Measurements from ENCODE around the gene ABCF3. TPM values are rescaled to one million over a fixed set of nuclear protein-coding genes. Genes with fewer than 3 reads are reported as not detected.

The ABCF3 gene
- total and polyA plus RNA-seq, 2 of the 13 experiments (the other 11 are each of a cell fraction or from before 2014, with no cell fraction given), result 38.8 to 46.5 TPM

DNA sequence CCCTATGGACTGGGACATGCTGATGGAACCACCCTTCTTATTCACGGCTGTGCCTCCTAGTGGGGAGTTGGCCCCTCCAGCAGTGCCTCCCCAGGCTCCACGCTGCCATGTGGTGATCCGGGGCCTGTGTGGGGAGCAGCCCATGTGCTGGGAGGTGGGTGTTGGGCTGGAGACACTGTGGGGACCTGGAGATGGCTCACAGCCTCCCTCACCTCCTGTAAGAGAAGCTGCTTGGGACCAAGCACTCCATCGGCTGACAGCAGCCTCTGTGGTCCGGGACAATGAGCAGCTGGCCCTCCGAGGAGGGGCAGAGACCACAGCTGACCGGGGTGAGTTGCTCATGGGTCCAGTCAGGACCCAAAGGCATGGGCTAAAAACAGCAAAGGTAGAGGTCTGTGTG lies 53.7 kb downstream of the ABCF3 start (continued):
- TF ChIP-seq, protein P1, sequence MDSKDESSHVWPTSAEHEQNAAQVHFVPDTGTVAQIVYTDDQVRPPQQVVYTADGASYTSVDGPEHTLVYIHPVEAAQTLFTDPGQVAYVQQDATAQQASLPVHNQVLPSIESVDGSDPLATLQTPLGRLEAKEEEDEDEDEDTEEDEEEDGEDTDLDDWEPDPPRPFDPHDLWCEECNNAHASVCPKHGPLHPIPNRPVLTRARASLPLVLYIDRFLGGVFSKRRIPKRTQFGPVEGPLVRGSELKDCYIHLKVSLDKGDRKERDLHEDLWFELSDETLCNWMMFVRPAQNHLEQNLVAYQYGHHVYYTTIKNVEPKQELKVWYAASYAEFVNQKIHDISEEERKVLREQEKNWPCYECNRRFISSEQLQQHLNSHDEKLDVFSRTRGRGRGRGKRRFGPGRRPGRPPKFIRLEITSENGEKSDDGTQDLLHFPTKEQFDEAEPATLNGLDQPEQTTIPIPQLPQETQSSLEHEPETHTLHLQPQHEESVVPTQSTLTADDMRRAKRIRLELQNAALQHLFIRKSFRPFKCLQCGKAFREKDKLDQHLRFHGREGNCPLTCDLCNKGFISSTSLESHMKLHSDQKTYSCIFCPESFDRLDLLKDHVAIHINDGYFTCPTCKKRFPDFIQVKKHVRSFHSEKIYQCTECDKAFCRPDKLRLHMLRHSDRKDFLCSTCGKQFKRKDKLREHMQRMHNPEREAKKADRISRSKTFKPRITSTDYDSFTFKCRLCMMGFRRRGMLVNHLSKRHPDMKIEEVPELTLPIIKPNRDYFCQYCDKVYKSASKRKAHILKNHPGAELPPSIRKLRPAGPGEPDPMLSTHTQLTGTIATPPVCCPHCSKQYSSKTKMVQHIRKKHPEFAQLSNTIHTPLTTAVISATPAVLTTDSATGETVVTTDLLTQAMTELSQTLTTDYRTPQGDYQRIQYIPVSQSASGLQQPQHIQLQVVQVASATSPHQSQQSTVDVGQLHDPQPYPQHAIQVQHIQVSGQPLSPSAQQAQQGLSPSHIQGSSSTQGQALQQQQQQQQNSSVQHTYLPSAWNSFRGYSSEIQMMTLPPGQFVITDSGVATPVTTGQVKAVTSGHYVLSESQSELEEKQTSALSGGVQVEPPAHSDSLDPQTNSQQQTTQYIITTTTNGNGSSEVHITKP (CRISPR knock-in tag; IDR thresholded peaks at IDR 0.05; ENCODE audit: low read depth), result no peak
- TF ChIP-seq ZFP1 (CRISPR knock-in tag; IDR thresholded peaks at IDR 0.05) (no peak), PRPF4 (IDR thresholded peaks at IDR 0.05; ENCODE audit: low read depth, low read length, poor library complexity, severe bottlenecking) (no peak), HMGA1 (CRISPR knock-in tag; conservative IDR thresholded peaks at IDR 0.05) (no peak), NONO (IDR thresholded peaks at IDR 0.05) (no peak), NONO (CRISPR knock-in tag; conservative IDR thresholded peaks at IDR 0.05) (no peak)

DNA sequence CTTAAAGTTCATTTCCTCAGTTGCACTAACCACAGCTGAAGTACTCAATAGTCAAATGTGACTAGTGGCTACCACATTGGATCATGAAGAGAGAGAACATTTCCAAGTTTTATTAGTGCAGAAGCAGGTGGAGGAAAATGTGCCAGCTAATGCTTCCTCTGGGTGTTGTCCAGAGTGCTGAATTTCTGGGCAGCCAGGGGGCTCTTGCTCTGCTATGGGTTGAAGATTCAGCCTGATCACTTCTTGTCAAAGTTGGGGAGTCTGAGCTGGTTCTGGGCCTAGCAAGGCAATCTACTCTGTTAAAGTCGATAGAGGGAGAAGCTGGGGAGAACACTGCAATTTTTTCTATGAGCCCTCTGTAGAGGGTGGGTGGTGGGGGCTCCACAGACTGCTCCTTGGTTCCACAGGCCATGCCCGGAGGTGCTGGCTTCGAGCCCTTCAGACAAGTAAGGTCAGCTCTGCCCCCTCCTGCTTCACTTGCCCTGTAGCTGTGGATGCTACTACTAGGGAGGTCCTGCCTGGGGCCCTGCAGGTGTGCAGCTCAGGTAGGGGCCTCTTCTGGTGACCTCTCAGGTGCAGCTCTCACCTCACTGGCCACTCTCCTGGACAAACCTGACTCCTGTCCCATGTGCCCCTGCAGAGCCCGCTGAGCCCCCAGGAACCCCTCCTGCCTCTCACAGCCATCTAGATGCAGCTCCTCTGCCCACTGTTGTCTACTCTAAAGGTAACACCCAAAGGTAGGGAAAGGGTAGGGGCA lies 54.6 kb downstream of the ABCF3 start:
- POLR2A ChIA-PET, result interaction anchor here (0.6 to 1.4 kb wide), 6 partner anchors 11 to 356 kb away, joined by 3 to 4 read pairs (median 4); partner anchors contain the start of genes ABCF3, PARL and VWA5B2
- Histone ChIP-seq H3K4me3 (replicated peaks in 1 of 3; ENCODE audit: insufficient read depth in 1 of 3, low read depth in 2 of 3, low read length in 3 of 3) (no peak overlapping the region), H2AFZ (ENCODE audit: low read length) (no peak overlapping the region), H3K27ac (ENCODE audit: extremely low read length, insufficient read depth, low read length) (no peak overlapping the region), H3K9me3 (ENCODE audit: low read length) (no peaks in the 10 kb centered on the region), H3K9ac (ENCODE audit: insufficient read depth, low read depth, low read length) (no peak overlapping the region), H3K79me2 (ENCODE audit: insufficient read depth, low read length) (no peaks in the 10 kb centered on the region), H4K20me1 (ENCODE audit: insufficient read depth, low read length) (peaks cover 4% of the 10 kb centered on the region), H3K4me2 (ENCODE audit: low read depth, low read length) (no peak overlapping the region), H3K36me3 (replicated peaks in 1 of 2; ENCODE audit: control insufficient read depth in 1 of 2, insufficient read depth in 2 of 2, low read length in 2 of 2) (peaks cover 16 to 26% of the 10 kb centered on the region in 2 experiments), H3K27me3 (ENCODE audit: control insufficient read depth in 1 of 2, insufficient read depth in 2 of 2, low read length in 2 of 2) (peaks cover 2 to 34% of the 10 kb centered on the region in 2 experiments; a peak in 4 of 5 replicates), H3K4me1 (ENCODE audit: insufficient read depth, low read length) (peaks cover 24% of the 10 kb centered on the region)
- ATAC-seq, result peak; percentile 11
- CTCF ChIA-PET (ENCODE audit: low intra/inter-chr PET ratio, low total read pairs), result no interaction called here
- intact Hi-C loops (cut with micrococcal nuclease; ENCODE audit: unreplicated experiment), result loop anchor here (5.0 to 10.0 kb wide), 2 partner anchors 226 to 343 kb away; partner anchors contain the start of gene ABCC5
- no peak for FAIRE-seq
- no TSS peak for BruUV-seq (replicated peaks)
- DNase-seq (ENCODE audit: low spot score), result no peak
- in situ Hi-C loops (cut with HindIII; ENCODE audit: extremely low pct_ligation_motif_present, low pct_unique_long_range_greater_than_20kb), result no loop called here
- 57% methylated on average over 1 of the region's 4 CpGs for WGBS (ENCODE audit: low lambda C conversion rate)
- TF ChIP-seq RARA (CRISPR knock-in tag; IDR thresholded peaks at IDR 0.05) (peak; percentile 37), ZSCAN9 (CRISPR knock-in tag; IDR thresholded peaks at IDR 0.05; ENCODE audit: borderline replicate concordance) (peak; percentile 41; the same call in 1 of the 2 replicates), ARID2 (CRISPR knock-in tag; IDR thresholded peaks at IDR 0.05; ENCODE audit: borderline replicate concordance) (0 out of 2 replicates have a peak, but pooled peaks have one; percentile 28), KAT2B (IDR thresholded peaks at IDR 0.05; ENCODE audit: borderline replicate concordance, low read depth, low read length) (no peak), TAF15 (IDR thresholded peaks at IDR 0.05; ENCODE audit: low read depth, low read length, poor library complexity, severe bottlenecking) (no peak), ZNF256 (CRISPR knock-in tag; conservative IDR thresholded peaks at IDR 0.05) (no peak), KLF16 (CRISPR knock-in tag; IDR thresholded peaks at IDR 0.05) (peak in 1 of 2 experiments; percentile 42; a peak in 1 of 4 replicates), EHMT2 (IDR thresholded peaks at IDR 0.05; ENCODE audit: borderline replicate concordance, low read depth, low read length) (peak; percentile 90), HOXA5 (CRISPR knock-in tag; IDR thresholded peaks at IDR 0.05) (0 out of 2 replicates have a peak, but pooled peaks have one; percentile 35), NKX3-1 (CRISPR knock-in tag; IDR thresholded peaks at IDR 0.05) (0 out of 2 replicates have a peak, but pooled peaks have one; percentile 26)
- TF ChIP-seq, protein P2, sequence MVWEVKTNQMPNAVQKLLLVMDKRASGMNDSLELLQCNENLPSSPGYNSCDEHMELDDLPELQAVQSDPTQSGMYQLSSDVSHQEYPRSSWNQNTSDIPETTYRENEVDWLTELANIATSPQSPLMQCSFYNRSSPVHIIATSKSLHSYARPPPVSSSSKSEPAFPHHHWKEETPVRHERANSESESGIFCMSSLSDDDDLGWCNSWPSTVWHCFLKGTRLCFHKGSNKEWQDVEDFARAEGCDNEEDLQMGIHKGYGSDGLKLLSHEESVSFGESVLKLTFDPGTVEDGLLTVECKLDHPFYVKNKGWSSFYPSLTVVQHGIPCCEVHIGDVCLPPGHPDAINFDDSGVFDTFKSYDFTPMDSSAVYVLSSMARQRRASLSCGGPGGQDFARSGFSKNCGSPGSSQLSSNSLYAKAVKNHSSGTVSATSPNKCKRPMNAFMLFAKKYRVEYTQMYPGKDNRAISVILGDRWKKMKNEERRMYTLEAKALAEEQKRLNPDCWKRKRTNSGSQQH (CRISPR knock-in tag; IDR thresholded peaks at IDR 0.05; ENCODE audit: low read depth), result 0 out of 2 replicates have a peak, but pooled peaks have one; percentile 20

Data from HepG2 (cell line).